NAMALWA (cell line): ENCODE measurements around the gene RTF1.
A peak's percentile ranks its signal among the peaks of the same experiment; 100 is the strongest.
"Not testable (repeated sequence)": the region's sequence is repeated elsewhere in the genome, so short reads cannot be mapped to it uniquely, and the experiment has no call there.

ENCODE experiments used
- DNase-seq: peaks from one replicate; pipeline ENCODE4 v3.0.0-alpha.2; 2015; ENCODE audit warnings: low spot score

Gene RTF1

DNA sequence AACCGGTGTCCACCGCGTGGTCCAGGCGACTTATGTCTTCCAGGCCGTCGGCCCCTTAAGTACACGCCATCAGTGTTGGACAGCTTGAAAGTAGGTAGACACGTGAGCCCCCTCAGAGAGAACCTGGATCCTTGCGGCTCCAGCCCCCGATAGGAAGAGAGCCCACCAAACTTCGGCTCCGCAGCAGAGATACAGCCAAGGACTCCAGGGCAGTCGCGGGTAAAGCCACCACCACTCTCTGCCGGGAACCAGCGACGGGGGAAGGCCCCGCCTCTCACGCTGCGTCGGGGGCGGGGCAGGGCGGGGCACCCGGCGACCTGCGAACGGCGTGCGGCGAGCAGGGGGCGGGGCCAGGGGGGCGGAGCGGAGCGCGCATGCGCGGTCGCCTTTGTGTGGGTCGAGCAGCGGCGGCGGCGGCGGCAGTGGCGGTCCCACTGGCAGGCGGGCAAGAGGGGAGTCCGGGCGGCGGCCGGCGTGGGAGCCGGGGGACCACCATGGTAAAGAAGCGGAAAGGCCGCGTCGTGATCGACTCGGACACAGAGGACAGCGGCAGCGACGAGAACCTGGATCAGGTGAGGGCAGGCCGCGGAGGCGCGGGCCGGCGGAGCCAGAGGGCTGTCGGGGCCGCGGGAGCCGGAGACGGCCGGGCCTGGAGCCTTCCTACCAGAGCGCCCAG is at the start of gene RTF1:
Gene RTF1, plus strand, starts transcription at position 354 of the 676 bp plus-strand sequence. Its CDS starts 21 bp downstream, at position 375.
- DNase-seq, result peak; percentile 94

GRCh38 chr15:41367418-41367817 is 49.5 kb upstream of the RTF1 start:
- DNase-seq, result no peak

DNA sequence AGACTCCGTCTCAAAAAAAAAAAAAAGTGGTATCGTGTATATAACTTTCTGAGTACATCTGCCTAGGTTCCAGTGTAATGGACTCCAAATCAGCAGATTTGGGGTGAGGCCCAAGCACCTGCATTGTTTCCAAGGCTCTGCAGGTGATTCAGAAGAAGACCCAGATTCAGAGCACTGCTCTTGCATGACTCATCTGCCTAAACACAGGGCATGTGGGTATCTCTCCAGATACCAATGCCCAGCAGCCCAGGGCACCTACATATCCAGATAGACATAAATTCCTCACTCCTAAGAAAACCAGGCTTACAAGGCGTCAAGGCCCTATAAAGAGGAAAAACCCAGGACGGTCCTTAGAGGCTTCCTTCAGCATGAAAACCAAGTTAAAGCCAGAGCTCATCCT is 38.9 kb upstream of the RTF1 start:
- no peak for DNase-seq

- not testable (repeated sequence) for DNase-seq
Measured at GRCh38 chr15:41383974-41384749, 32.7 kb upstream of the RTF1 start.

DNA sequence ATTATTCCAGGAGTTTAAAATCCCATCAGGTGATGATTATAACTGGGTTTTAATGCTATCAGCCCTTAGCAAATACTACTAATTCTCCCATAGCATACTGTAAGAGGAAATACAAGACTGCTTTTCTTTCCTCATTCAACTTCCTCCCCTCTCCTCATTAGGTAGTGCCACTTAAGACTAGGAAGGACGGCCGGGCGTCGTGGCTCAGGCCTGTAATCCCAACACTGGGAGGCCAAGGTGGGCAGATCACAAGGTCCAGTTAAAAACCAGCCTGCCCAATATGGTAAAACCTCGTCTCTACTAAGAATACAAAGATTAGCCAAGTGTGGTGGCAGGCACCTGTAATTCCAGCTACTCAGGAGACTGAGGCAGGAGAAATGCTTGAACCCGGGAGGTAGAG is 29.2 kb upstream of the RTF1 start:
- DNase-seq, result no peak

- DNase-seq, result no peak
Measured at GRCh38 chr15:41392659-41393058, 24.2 kb upstream of the RTF1 start.

GRCh38 chr15:41394924-41395323 is 22.0 kb upstream of the RTF1 start:
- no peak for DNase-seq

DNA sequence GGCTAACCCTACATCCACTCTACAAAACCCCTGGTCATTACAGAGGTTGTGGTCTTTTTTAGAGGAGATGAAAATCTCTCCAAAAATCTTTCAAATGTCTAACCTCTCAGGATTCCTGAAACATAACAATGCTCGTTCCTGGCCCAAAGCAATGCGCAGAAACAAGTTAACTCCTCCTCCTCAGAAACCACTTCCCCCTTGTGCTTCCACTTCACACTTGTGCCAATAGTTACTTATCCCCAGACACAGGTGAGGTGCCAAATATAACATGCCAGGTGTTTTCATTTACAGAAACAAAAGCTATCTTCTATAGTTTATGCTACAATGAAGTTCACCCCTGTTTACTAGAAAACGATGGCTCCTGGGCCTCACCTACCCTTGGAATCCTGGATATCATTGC is 20.8 kb upstream of the RTF1 start:
- no peak for DNase-seq

GRCh38 chr15:41401904-41402267 is 15.0 kb upstream of the RTF1 start:
- no peak for DNase-seq

DNA sequence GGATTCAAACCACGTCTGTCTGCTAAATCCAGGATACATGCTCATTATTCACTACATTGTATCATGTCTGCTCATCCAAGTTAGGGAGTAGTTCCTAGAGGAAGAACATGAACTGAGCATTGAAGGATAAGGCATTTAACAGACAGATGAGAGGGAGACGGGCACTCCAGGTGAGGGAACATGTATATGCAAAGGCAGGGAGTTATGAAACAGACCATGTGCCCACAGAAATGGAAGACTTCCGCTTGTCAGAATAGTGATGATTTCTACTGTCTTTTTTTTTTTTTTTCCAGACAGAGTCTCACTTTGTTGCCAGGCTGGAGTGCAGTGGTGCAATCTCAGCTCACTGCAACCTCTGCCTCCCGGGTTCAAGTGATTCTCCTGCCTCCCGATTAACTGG is 9.6 kb upstream of the RTF1 start:
- DNase-seq, result no peak

DNA sequence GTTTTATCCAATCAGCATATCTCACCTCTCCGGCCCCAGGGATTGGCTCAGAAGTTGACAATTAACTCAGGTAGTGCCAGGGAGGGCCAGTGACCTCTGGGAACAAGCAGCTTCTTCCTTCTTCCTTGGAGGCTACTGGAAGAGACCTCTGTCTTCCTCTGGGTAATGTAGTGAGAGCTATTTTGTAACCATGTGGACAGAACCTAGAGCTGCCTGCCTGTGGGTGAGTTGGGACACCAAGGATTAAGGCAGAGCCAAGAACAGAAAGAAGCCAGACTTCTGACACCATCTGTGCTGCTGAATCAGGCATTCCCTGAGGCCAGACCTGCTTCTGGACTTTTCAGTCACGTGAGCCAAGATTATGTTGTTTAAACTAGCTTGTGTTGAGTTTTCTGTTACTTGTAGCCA is 8.7 kb upstream of the RTF1 start:
- DNase-seq, result no peak

DNA sequence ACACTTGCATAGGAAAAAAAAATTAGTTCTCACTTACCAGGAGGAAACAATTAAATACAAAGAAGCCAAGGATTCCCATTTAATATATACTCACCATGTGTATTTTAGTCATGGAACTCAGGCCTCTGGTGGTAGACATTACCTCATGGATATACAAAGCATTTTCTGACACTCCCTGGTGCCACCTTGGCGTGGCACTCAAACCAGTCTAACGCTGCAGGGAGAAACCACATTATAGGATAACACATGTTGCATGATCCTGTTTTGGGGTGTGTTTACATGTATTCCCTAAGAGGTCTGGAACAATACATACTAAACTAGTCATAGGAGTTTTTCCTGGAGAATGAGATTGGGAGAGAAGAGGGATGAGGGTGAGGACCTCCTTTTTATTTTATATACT is 5.9 kb upstream of the RTF1 start:
- no peak for DNase-seq

- DNase-seq, result no peak
Measured at GRCh38 chr15:41411441-41411840, 5.5 kb upstream of the RTF1 start.

- DNase-seq, result no peak
Measured at GRCh38 chr15:41416128-41416741, 660 bp upstream of the RTF1 start.

- DNase-seq, result peak; percentile 47
Measured at GRCh38 chr15:41417418-41418195, 712 bp downstream of the RTF1 start.

DNA sequence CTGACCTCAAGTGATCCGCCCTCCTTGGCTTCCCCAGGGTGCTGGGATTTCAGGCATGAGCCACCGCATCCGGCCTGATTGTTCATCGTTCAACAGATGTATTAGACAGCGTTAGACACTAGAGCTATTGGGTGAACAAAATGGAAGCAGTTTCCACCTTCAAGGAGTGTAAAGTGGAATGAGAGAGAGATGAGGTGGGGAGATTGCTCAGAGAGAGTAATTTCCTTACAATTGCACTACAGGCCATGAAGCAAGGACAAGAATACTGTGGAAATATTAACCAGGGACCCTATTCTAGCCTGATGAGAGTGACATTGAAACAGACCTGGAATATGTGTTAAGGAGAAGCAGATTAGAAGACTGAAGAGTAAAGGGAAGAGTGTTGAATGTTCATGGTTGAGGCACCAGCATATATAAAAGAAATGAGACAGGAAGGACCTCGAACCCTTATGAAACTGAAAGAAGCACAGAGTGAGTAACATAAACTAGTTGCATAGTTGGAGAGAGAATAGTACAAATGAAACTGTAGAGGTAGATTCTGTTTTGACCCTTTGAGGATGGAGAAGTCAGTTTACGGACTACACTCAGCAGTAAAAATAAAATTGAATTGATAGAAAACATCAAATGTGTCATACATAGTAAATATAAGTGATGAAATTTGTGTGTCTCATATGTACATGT is 7.2 kb downstream of the RTF1 start:
- peak; percentile 40 for DNase-seq

- peak; percentile 37 for DNase-seq
Measured at GRCh38 chr15:41424809-41425208, 7.9 kb downstream of the RTF1 start.

DNA sequence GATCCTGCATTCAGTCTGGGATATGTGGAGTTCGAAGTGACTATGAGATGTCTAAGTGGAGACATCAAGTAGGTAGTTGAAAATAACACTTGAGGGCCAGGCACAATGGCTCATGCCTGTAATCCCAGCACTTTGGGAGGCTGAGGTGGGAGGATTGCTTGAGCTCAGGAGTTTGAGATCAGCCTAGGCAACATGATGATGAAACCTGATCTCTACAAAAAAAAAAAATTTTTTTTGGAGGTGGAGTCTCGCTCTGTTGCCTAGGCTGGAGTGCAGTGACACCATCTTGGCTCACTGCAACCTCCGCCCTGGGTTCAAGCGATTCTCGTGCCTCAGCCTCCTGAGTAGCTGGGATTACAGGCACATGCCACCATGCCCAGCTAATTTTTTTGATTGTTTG is 9.0 kb downstream of the RTF1 start:
- not testable (repeated sequence) for DNase-seq

- peak; percentile 31 for DNase-seq
Measured at GRCh38 chr15:41429003-41429890, 12.4 kb downstream of the RTF1 start.

DNA sequence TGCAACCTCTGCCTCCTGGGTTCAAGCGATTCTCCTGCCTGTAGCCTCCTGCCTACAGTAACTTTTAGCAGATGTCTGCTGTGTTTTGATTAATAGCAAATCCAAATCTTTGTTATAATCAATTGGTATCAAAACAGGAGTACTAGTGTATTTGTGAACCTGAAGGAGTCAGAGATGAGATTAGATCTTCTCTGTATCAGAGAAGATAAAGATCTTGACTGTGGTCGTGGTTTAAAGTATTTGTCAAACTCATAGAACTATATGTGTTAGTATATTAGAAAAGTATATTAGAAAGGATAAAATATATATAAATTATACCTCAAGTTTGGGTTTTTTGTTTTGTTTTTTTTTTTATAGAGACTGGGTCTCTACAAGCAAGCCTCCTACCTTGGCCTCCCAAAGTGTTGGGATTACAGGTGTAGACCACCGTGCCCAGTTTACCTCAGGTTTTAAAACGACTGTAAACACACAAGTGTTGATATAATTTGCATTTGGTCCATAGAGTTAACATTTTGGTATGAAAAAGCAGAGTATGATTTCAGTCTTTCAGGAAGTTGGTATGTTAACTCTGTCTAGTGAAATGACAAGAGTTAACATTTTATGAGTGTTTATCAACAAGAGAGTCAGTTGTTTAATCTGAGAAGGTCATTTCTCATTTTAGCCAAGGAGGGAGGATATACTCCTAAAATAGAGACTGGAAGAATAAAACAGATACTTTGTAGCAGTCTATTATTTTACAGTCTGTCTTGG is 18.3 kb downstream of the RTF1 start:
- no peak for DNase-seq
